ENCODE measurements around the gene CACUL1.
A peak's percentile ranks its signal among the peaks of the same experiment; 100 is the strongest.

DNA sequence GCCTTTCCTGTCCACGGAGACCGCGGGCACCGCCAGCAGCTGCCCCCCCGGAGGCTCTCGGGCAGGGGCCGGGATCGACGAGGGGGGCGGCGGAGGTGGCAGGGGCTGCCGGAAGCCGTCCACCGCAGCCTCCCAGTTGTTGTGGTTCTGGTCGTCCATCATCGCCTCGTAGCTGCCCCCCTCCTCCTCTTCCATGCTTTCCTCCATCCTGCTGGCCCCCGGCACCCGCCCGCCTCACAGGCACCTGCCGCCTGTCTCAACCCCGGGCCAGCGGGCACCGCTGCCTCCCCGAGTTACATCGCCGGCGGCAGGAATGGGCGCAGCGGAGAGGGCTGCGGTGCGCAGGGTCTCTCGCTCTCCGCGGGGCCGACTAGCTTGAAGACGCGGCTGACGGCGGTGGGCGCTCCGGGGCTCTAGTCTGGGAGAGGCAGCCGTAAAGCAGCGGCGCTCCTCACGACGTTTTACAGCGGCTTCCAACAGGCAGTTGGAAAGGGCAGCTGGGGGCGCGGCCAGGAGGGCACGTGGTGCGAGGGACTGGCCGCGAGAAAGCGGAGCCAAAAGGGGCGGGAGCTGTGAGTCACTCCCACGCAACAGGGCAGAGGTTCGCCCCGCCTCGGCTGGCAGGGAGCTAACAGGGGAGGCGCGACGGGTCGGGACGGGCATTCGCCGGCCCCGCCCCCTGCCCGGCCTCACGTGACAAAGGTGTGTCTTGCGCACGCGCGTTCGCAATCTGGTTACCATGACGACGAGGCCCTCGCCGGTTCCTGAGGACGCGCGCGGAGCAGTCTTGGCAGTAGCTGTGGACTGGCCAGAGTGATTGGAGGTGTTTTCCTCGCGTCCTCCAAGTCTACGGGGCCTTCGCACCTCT is at the start of gene CACUL1:
- TF ChIP-seq, protein P1, sequence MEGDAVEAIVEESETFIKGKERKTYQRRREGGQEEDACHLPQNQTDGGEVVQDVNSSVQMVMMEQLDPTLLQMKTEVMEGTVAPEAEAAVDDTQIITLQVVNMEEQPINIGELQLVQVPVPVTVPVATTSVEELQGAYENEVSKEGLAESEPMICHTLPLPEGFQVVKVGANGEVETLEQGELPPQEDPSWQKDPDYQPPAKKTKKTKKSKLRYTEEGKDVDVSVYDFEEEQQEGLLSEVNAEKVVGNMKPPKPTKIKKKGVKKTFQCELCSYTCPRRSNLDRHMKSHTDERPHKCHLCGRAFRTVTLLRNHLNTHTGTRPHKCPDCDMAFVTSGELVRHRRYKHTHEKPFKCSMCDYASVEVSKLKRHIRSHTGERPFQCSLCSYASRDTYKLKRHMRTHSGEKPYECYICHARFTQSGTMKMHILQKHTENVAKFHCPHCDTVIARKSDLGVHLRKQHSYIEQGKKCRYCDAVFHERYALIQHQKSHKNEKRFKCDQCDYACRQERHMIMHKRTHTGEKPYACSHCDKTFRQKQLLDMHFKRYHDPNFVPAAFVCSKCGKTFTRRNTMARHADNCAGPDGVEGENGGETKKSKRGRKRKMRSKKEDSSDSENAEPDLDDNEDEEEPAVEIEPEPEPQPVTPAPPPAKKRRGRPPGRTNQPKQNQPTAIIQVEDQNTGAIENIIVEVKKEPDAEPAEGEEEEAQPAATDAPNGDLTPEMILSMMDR (IDR thresholded peaks at IDR 0.05), result peak in 1 of 5 experiments; percentile 29
- TF ChIP-seq EP300 (IDR thresholded peaks at IDR 0.05), result peak; percentile 95 to 97
- peak; percentile 53 to 77 for TF ChIP-seq POLR2A (IDR thresholded peaks at IDR 0.05)
